SK-N-SH (cell line): ENCODE data around the gene HHAT. TPM values are rescaled to one million over a fixed set of nuclear protein-coding genes. Genes with fewer than 3 reads are reported as not detected.

Experiments used
- CTCF ChIA-PET: fragments of 300-600, 350-600 bp; formaldehyde crosslinking; extraction: SDS; loops from one replicate; lab custom pipeline; 2021; lab: Yijun Ruan, JAX
- POLR2A ChIA-PET: fragments of 350-600 bp; sonication (Branson Sonifier 250); formaldehyde crosslinking; extraction: SDS; loops from one replicate; lab custom pipeline; 2020; ENCODE audit warnings: antibody characterized with exemption, inconsistent platforms; lab: Yijun Ruan, JAX
- DNase-seq: peaks from one replicate; pipeline ENCODE4 v3.0.0; 2012
- H2AFZ ChIP-seq: fragments of 200-600 bp; sonication (generic); 2 replicates; pipeline ENCODE4 v1.8.1; 2016; ENCODE audit warnings: antibody characterized with exemption, mild to moderate bottlenecking, low read depth
- H3F3A ChIP-seq: fragments of 200-600 bp; sonication (generic); replicated peaks from 2 replicates; pipeline ENCODE3; 2016; ENCODE audit warnings: antibody characterized with exemption, mild to moderate bottlenecking; ENCODE audit not compliant: insufficient read depth
- H3K27ac ChIP-seq, 2 experiments: fragments of 200-500 bp in 1 of 2; fragments of 200-600 bp in 1 of 2; sonication (Bioruptor generic) in 1 of 2; sonication (generic), shearing (Covaris generic) in 1 of 2; 2 replicates each; pipeline versions ENCODE4 v1.5.1 to v1.6.1; 2014 to 2016; ENCODE audit warnings: low read depth in 2 of 2, inconsistent platforms in 1 of 2, low read length in 1 of 2, mild to moderate bottlenecking in 1 of 2, mixed read lengths in 1 of 2
- H3K27me3 ChIP-seq: fragments of 200-600 bp; sonication (generic), shearing (Covaris generic); 2 replicates; pipeline ENCODE4 v1.6.1; 2016; ENCODE audit warnings: mixed run types; ENCODE audit not compliant: insufficient read depth
- H3K36me3 ChIP-seq, 2 experiments: fragments of 200-500 bp in 1 of 2; fragments of 200-600 bp in 1 of 2; sonication (Bioruptor generic) in 1 of 2; sonication (generic) in 1 of 2; replicated peaks in 1 of 2; 2 replicates each; pipeline versions ENCODE3 to v1.5.1; 2014 to 2016; ENCODE audit warnings: low read length in 1 of 2, mild to moderate bottlenecking in 1 of 2; ENCODE audit not compliant: insufficient read depth in 2 of 2, control insufficient read depth in 1 of 2
- H3K4me1 ChIP-seq, 2 experiments: fragments of 200-500 bp in 1 of 2; fragments of 200-600 bp in 1 of 2; sonication (Bioruptor generic) in 1 of 2; sonication (generic), shearing (Covaris generic) in 1 of 2; 2 replicates each; pipeline versions ENCODE4 v1.5.1 to v1.6.1; 2014 to 2016; ENCODE audit warnings: low read depth in 1 of 2, low read length in 1 of 2, mixed run types in 1 of 2; ENCODE audit not compliant: insufficient read depth in 2 of 2, control insufficient read depth in 1 of 2
- H3K4me2 ChIP-seq: fragments of 200-600 bp; sonication (generic), shearing (Covaris generic); 2 replicates; pipeline ENCODE4 v1.6.1; 2017; ENCODE audit warnings: mixed run types
- H3K4me3 ChIP-seq, 2 experiments: fragments of 200-500 bp in 1 of 2; fragments of 200-600 bp in 1 of 2; sonication (Bioruptor generic) in 1 of 2; sonication (generic), shearing (Covaris generic) in 1 of 2; 2 replicates each; pipeline versions ENCODE4 v1.5.1 to v1.8.1; 2014 to 2016; ENCODE audit warnings: low read depth in 2 of 2, inconsistent platforms in 1 of 2, low read length in 1 of 2, mild to moderate bottlenecking in 1 of 2, mixed read lengths in 1 of 2, moderate library complexity in 1 of 2
- H3K79me2 ChIP-seq: fragments of 200-600 bp; sonication (generic); 2 replicates; pipeline ENCODE4 v1.8.1; 2017; ENCODE audit warnings: mild to moderate bottlenecking; ENCODE audit not compliant: insufficient read depth
- H3K9ac ChIP-seq: fragments of 200-600 bp; sonication (generic); 2 replicates; pipeline ENCODE4 v1.6.1; 2017; ENCODE audit warnings: mixed run types
- H3K9me2 ChIP-seq: fragments of 200-600 bp; sonication (generic); 2 replicates; pipeline ENCODE4 v1.6.1; 2017; ENCODE audit warnings: mixed run types
- H3K9me3 ChIP-seq: fragments of 200-600 bp; sonication (generic); 2 replicates; pipeline ENCODE4 v1.6.1; 2017; ENCODE audit warnings: mixed run types, mild to moderate bottlenecking, moderate library complexity
- H4K20me1 ChIP-seq: fragments of 200-600 bp; sonication (generic); 2 replicates; pipeline ENCODE4 v1.6.1; 2017; ENCODE audit warnings: mild to moderate bottlenecking, mixed run types; ENCODE audit not compliant: insufficient read depth
- CHD2 ChIP-seq: fragments of 150-350 bp; IDR thresholded peaks from 2 replicates; pipeline ENCODE4 v1.6.1; 2018; ENCODE audit warnings: low read length; ENCODE audit not compliant: partially characterized antibody
- ELF1 ChIP-seq: IDR thresholded peaks from 2 replicates; pipeline ENCODE4 v1.4.0; 2012
- EZH2phosphoT487 ChIP-seq: fragments of 200-600 bp; sonication (generic); IDR thresholded peaks from 2 replicates; pipeline ENCODE4 v1.6.1; 2017; ENCODE audit warnings: low read depth, mixed run types, mild to moderate bottlenecking, antibody characterized with exemption, moderate library complexity, borderline replicate concordance
- FOXM1 ChIP-seq: IDR thresholded peaks from 2 replicates; pipeline ENCODE4 v1.4.0; 2012; ENCODE audit warnings: low read depth, mild to moderate bottlenecking
- GABPA ChIP-seq: IDR thresholded peaks from 2 replicates; pipeline ENCODE4 v1.4.0; 2012; ENCODE audit warnings: low read depth, mild to moderate bottlenecking
- JUND ChIP-seq: IDR thresholded peaks from 2 replicates; pipeline ENCODE4 v1.4.0; 2012
- POLR2AphosphoS5 ChIP-seq: IDR thresholded peaks from 2 replicates; pipeline ENCODE4 v1.6.1; 2012; ENCODE audit warnings: low read depth, low read length
- RAD21 ChIP-seq: IDR thresholded peaks from 2 replicates; pipeline ENCODE4 v1.6.1; 2012; ENCODE audit warnings: mild to moderate bottlenecking, low read length
- RXRA ChIP-seq: IDR thresholded peaks from 2 replicates; pipeline ENCODE4 v1.4.0; 2012; ENCODE audit warnings: low read depth, mild to moderate bottlenecking, borderline replicate concordance
- SIN3A ChIP-seq: IDR thresholded peaks from 2 replicates; pipeline ENCODE4 v1.6.1; 2012; ENCODE audit warnings: low read depth, mild to moderate bottlenecking, low read length, moderate library complexity, borderline replicate concordance
- SMC3 ChIP-seq: IDR thresholded peaks from 2 replicates; pipeline ENCODE4 v1.6.1; 2012; ENCODE audit warnings: low read depth, low read length, improper control_type of control experiment
- YY1 ChIP-seq: IDR thresholded peaks from 2 replicates; pipeline ENCODE4 v1.4.0; 2012; ENCODE audit warnings: low read depth, mild to moderate bottlenecking
- WGBS: methylation state at CpG from one replicate; pipeline ENCODE4 v1.1.6; 2017; ENCODE audit warnings: low lambda C conversion rate; 5-methylcytosine and 5-hydroxymethylcytosine counted together
- polyA plus RNA-seq, 3 experiments: library from polyadenylated mRNA; depleted of rRNA; stranded (reverse); fragments of >200 nt; gene quantifications; 2 replicates each; pipeline ENCODE4 v1.2.3, GENCODE V29; 2012
- TF ChIP-seq, protein P1 (sequence below): IDR thresholded peaks from 2 replicates; pipeline ENCODE4 v1.6.1; 2012; ENCODE audit warnings: mild to moderate bottlenecking, low read depth, low read length, moderate library complexity
- TF ChIP-seq, protein P2 (sequence below): fragments of 150-350 bp; IDR thresholded peaks from 2 replicates; pipeline ENCODE4 v1.6.1; 2017; ENCODE audit warnings: antibody characterized with exemption, low read length, low read depth, borderline replicate concordance
- TF ChIP-seq, protein P3 (sequence below): fragments of 150-350 bp; IDR thresholded peaks from 2 replicates; pipeline ENCODE4 v1.6.1; 2016; ENCODE audit warnings: mild to moderate bottlenecking, low read depth, low read length
- TF ChIP-seq, protein P4 (sequence below): IDR thresholded peaks from 2 replicates; pipeline ENCODE4 v1.4.0; 2012; ENCODE audit warnings: low read depth, borderline replicate concordance
- TF ChIP-seq, protein P5 (sequence below): fragments of 200-600 bp; sonication (generic); IDR thresholded peaks from 2 replicates; pipeline ENCODE4 v1.6.1; 2017; ENCODE audit warnings: antibody characterized with exemption, mild to moderate bottlenecking, moderate library complexity
- TF ChIP-seq, protein P6 (sequence below): IDR thresholded peaks from 2 replicates; pipeline ENCODE4; 2012
- TF ChIP-seq, protein P7 (sequence below): IDR thresholded peaks from 2 replicates; pipeline ENCODE4 v1.4.0; 2012; ENCODE audit warnings: low read depth, borderline replicate concordance

HHAT gene
- polyA plus RNA-seq, 1 of the 3 experiments (the other 2 are of a cell fraction) = 8.1 TPM

DNA sequence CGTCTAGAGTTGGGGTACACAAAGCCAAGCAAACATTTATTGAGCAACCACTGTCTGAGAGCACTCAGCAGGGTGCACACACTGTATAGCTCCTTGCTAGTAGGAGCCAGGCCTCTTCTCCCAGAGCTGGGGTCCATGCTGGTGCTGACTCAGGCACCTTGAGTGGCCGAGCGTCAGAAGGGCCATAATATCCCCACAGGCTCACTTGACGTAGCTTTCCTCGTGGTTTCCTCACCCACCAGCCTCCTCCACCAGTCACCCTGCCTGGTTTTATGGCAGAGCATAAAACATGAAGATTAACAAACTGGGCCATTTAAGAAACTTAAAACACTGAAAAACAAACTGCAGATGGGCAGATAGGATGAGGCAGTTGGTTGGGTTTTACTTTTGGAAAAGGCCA, 361.5 kb downstream of the HHAT start (continued):
- TF ChIP-seq EZH2phosphoT487 = no peak
- TF ChIP-seq ELF1 = no peak
- no peak for TF ChIP-seq FOXM1

DNA sequence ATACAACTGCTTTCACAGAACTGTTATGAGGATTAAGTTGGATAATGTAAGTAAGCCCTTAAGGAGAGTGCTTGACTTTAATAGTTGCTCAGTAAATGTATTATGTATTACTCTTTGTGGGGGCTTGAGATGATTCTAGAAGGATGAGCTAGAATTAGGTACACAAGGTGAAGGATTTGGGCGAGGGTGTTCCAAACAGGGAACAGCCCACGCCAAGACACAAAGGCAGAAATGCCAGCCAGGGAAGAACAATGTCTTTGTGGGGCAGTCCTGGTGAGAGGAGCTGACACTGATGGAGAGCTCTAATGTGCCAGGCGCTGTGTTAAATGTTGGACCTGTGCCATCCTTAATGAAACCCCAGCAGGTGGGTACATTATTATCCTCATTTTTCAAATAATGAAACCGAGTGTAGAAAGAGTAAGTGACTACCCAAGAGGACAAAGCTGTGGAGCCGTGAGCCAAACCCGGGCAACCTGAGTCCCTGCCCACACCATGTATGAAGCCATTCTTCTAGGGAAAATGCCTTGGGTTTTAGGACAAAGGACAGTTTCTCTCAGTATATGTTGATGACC, 362.4 kb downstream of the HHAT start:
- Histone ChIP-seq H3K4me1 (peaks cover 0 to 27% of the 10 kb centered on the region in 2 experiments; a peak in 1 of 4 replicates), H3K9me3 (no peaks in the 10 kb centered on the region), H3K4me2 (no peak overlapping the region), H4K20me1 (no peaks in the 10 kb centered on the region), H3F3A (no peaks in the 10 kb centered on the region), H3K4me3 (no peak overlapping the region), H3K27me3 (no peaks in the 10 kb centered on the region), H3K9me2 (no peaks in the 10 kb centered on the region), H3K79me2 (no peaks in the 10 kb centered on the region), H2AFZ (no peak overlapping the region), H3K9ac (no peak overlapping the region), H3K27ac (no peak overlapping the region), H3K36me3 (no peaks in the 10 kb centered on the region)
- ChIA-PET POLR2A (no interaction called here), CTCF (interaction anchor here (0.6 kb wide), 1 partner anchor 419 kb away, joined by 3 read pairs; no protein-coding TSS in a partner anchor)
- WGBS = 74% methylated on average over 6 of the region's 6 CpGs
- TF ChIP-seq YY1 = no peak
- no peak for TF ChIP-seq ELF1
- TF ChIP-seq, protein P1, sequence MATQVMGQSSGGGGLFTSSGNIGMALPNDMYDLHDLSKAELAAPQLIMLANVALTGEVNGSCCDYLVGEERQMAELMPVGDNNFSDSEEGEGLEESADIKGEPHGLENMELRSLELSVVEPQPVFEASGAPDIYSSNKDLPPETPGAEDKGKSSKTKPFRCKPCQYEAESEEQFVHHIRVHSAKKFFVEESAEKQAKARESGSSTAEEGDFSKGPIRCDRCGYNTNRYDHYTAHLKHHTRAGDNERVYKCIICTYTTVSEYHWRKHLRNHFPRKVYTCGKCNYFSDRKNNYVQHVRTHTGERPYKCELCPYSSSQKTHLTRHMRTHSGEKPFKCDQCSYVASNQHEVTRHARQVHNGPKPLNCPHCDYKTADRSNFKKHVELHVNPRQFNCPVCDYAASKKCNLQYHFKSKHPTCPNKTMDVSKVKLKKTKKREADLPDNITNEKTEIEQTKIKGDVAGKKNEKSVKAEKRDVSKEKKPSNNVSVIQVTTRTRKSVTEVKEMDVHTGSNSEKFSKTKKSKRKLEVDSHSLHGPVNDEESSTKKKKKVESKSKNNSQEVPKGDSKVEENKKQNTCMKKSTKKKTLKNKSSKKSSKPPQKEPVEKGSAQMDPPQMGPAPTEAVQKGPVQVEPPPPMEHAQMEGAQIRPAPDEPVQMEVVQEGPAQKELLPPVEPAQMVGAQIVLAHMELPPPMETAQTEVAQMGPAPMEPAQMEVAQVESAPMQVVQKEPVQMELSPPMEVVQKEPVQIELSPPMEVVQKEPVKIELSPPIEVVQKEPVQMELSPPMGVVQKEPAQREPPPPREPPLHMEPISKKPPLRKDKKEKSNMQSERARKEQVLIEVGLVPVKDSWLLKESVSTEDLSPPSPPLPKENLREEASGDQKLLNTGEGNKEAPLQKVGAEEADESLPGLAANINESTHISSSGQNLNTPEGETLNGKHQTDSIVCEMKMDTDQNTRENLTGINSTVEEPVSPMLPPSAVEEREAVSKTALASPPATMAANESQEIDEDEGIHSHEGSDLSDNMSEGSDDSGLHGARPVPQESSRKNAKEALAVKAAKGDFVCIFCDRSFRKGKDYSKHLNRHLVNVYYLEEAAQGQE = no peak
- TF ChIP-seq, protein P2, sequence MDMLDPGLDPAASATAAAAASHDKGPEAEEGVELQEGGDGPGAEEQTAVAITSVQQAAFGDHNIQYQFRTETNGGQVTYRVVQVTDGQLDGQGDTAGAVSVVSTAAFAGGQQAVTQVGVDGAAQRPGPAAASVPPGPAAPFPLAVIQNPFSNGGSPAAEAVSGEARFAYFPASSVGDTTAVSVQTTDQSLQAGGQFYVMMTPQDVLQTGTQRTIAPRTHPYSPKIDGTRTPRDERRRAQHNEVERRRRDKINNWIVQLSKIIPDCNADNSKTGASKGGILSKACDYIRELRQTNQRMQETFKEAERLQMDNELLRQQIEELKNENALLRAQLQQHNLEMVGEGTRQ = no peak
- TF ChIP-seq RAD21 = no peak
- no peak for TF ChIP-seq JUND
- no peak for TF ChIP-seq RXRA
- TF ChIP-seq, protein P3, sequence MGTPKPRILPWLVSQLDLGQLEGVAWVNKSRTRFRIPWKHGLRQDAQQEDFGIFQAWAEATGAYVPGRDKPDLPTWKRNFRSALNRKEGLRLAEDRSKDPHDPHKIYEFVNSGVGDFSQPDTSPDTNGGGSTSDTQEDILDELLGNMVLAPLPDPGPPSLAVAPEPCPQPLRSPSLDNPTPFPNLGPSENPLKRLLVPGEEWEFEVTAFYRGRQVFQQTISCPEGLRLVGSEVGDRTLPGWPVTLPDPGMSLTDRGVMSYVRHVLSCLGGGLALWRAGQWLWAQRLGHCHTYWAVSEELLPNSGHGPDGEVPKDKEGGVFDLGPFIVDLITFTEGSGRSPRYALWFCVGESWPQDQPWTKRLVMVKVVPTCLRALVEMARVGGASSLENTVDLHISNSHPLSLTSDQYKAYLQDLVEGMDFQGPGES = no peak
- TF ChIP-seq, protein P4, sequence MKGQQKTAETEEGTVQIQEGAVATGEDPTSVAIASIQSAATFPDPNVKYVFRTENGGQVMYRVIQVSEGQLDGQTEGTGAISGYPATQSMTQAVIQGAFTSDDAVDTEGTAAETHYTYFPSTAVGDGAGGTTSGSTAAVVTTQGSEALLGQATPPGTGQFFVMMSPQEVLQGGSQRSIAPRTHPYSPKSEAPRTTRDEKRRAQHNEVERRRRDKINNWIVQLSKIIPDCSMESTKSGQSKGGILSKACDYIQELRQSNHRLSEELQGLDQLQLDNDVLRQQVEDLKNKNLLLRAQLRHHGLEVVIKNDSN = no peak
- TF ChIP-seq POLR2AphosphoS5 = no peak
- TF ChIP-seq, protein P5, sequence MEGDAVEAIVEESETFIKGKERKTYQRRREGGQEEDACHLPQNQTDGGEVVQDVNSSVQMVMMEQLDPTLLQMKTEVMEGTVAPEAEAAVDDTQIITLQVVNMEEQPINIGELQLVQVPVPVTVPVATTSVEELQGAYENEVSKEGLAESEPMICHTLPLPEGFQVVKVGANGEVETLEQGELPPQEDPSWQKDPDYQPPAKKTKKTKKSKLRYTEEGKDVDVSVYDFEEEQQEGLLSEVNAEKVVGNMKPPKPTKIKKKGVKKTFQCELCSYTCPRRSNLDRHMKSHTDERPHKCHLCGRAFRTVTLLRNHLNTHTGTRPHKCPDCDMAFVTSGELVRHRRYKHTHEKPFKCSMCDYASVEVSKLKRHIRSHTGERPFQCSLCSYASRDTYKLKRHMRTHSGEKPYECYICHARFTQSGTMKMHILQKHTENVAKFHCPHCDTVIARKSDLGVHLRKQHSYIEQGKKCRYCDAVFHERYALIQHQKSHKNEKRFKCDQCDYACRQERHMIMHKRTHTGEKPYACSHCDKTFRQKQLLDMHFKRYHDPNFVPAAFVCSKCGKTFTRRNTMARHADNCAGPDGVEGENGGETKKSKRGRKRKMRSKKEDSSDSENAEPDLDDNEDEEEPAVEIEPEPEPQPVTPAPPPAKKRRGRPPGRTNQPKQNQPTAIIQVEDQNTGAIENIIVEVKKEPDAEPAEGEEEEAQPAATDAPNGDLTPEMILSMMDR = no peak
- TF ChIP-seq, protein P6, sequence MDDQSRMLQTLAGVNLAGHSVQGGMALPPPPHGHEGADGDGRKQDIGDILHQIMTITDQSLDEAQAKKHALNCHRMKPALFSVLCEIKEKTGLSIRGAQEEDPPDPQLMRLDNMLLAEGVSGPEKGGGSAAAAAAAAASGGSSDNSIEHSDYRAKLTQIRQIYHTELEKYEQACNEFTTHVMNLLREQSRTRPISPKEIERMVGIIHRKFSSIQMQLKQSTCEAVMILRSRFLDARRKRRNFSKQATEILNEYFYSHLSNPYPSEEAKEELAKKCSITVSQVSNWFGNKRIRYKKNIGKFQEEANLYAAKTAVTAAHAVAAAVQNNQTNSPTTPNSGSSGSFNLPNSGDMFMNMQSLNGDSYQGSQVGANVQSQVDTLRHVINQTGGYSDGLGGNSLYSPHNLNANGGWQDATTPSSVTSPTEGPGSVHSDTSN = no peak
- no peak for TF ChIP-seq SIN3A
- TF ChIP-seq GABPA = no peak
- no peak for TF ChIP-seq CHD2
- no peak for TF ChIP-seq EZH2phosphoT487
- TF ChIP-seq, protein P7, sequence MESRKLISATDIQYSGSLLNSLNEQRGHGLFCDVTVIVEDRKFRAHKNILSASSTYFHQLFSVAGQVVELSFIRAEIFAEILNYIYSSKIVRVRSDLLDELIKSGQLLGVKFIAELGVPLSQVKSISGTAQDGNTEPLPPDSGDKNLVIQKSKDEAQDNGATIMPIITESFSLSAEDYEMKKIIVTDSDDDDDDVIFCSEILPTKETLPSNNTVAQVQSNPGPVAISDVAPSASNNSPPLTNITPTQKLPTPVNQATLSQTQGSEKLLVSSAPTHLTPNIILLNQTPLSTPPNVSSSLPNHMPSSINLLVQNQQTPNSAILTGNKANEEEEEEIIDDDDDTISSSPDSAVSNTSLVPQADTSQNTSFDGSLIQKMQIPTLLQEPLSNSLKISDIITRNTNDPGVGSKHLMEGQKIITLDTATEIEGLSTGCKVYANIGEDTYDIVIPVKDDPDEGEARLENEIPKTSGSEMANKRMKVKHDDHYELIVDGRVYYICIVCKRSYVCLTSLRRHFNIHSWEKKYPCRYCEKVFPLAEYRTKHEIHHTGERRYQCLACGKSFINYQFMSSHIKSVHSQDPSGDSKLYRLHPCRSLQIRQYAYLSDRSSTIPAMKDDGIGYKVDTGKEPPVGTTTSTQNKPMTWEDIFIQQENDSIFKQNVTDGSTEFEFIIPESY = no peak
- TF ChIP-seq SMC3 = no peak
- DNase-seq = no peak
